HG02973 (cell line): ENCODE results near the gene ARHGEF16.

ENCODE experiments used
- ATAC-seq: cut with Tn5 transposase; IDR thresholded peaks from one replicate; pipeline ENCODE4 v1.9.1; 2021; ENCODE audit warnings: moderate library complexity; ENCODE audit not compliant: unreplicated experiment

Gene ARHGEF16

DNA sequence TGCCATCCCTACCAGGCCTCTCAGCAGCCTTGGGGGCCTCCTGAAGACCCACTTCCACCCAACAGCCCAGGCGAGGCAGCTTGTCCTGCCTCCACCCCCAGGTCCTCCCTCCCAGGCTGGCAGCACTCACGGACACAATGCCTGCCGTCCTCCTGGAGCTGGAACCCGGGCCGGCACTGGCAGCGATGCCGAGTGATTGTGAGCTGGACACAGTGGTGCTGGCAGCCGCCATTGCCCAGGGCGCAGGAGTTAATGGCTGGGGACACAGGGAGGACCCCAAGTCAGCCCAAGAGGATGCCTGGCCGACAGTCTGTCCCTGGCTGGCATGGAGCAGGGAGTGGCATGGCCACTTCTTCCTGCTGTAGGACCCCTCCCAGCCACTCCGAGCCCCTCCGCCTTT is 60.8 kb downstream of the ARHGEF16 start:
- no peak for ATAC-seq

DNA sequence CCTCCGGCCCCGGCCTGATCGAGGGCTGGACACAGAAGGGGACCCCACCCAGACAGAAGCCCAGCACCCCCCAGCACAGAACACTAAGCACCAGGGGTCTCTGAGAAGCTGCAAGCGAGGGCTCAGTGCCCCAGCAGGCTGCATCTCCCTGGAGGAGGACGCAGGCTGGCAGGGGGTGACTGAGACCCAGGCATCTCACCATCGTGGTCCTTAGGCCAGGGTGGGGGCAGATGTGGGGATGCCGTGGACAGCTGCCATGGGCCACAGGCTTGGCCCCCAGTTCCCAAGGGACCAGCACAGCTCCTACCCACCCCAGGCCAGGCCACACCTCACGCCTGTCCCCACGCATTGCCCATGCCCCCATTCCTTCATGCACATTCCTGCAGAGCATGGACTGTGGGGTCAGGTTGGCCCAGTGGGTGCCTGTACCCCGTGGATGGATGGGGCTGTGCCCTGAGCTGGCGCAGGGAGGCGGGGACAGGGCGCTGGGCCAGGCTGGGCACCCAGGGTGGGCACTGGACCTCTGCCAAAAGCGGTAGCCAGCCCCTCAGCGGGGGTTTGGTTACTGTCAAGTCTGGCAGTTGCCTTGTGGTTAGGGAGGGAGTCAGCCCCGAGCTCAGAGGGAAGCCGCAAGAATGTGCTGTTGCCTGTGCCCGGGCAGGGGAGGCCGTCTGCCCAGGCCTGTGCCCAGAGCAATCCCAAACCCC is 61.5 kb downstream of the ARHGEF16 start:
- no peak for ATAC-seq

DNA sequence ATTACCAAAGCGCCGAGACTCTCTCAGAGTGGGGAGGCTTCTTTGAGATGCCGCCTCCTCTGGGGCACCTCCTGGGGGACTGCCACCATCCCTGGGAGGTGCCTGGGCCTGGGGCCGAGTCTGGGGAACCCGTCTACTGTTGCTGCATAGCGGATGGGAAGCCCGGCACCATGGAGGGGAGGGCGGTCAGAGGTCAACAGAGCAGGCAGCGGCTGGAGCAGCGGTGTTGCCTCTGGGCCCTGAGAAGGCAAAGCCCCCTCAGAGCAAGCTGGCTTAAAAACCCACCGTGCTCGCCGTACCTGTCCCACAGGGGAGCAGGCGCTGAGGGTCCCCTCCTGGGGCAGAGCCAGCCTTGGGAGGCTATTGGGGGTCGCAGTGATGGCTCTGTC is 62.0 kb downstream of the ARHGEF16 start:
- no peak for ATAC-seq

DNA sequence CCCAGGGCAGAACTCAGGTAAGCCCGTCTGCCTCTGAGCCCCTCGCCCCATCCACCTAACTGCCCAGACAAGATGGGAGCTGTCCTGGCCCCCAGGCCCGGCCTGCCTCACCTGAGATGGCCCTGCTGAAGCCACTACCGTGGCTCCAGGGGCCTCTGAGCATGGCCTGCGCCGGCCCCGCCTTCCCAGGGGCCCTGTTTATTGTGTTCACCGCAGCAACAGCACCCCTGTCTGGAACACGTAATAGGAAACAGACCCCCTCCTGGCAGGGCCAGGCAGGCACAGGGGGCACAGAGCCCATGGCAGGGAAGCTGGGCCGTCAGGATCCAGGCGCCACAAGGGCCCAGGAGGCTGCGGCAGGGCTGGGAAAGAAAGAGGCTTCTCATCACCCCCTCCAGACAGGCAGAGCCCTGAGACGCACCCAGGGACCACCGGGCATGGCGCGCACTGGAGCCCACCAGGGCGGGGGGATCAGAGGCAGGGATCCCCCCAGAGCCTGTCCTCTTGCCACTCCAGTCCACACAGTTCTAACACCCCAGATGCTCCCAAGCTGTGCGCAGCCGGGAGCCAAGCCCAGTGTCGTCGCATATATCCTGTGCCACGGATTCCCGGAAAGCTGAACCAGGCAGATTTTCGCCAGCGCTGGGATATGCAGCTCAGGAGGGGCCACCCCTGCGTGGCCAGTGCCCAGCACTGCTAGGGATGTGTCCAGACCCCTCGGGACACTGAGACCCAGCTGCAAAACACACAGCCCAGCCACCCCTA is 62.6 kb downstream of the ARHGEF16 start:
- no peak for ATAC-seq

DNA sequence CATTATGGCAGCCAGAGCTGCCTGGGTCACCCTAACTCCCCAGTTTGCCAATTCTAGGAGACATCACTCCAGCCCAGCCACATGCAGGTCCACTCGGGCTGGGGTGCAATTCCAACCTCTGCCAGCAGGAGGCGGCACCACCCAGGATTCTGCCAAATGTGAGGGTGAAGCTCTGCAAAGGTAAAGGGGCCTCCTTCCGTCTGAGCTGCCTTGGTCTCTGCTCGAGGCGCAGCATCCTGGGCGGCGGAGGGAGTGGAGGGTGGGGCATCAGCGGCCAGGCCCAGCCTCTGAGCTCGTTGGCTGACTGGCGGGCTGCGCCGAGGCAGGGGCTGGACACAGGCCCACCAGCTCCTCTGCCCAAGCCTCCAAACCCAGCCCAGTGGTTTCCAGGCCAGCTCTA is 63.8 kb downstream of the ARHGEF16 start:
- no peak for ATAC-seq

DNA sequence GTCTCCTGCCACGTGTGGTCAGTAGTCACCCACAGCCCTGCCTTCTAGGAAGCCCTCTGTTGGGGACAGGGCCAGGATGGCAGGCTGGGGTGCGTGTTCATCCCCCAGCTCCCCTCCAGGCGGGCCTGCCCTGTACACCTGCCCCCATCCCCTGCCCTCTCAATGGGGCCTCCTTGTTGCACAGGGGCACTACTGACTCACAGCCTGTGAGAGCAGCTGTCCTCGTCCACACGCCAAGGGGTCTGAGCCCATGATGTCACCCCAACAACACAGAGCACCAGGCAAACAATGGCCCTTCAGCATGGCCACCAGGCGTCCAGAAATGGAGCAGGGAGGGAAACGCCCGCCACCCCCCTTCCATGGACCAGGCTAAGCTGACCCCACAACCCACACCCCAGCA is 64.3 kb downstream of the ARHGEF16 start:
- no peak for ATAC-seq

DNA sequence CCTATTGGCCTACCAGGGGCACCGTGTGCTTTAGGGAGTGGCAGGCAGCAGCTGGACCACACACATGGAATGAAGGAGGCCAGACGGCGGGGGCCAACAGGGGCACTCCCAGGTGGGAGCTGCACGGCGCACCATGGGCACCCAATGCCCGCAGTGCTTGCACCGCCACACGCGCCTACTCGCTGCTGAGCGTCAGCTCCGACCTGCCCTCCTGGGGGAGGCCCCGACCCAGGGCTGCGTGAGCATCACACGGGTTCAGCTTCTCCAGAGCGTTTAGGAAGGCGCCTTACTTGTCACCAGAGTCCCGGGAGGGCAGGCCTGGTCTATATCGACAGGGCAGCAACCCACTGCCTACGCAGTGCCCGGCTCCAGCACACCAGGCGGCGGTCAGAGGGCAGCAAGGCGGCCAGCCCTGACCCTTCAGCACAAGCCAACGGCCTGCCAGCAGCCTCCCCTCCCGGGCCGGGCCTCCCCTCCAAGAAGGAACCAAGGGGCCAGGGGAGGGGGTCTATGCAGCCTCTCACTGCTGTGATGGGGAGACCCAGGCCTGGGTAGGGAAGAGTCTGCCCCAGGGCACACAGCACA is 64.9 kb downstream of the ARHGEF16 start:
- no peak for ATAC-seq

DNA sequence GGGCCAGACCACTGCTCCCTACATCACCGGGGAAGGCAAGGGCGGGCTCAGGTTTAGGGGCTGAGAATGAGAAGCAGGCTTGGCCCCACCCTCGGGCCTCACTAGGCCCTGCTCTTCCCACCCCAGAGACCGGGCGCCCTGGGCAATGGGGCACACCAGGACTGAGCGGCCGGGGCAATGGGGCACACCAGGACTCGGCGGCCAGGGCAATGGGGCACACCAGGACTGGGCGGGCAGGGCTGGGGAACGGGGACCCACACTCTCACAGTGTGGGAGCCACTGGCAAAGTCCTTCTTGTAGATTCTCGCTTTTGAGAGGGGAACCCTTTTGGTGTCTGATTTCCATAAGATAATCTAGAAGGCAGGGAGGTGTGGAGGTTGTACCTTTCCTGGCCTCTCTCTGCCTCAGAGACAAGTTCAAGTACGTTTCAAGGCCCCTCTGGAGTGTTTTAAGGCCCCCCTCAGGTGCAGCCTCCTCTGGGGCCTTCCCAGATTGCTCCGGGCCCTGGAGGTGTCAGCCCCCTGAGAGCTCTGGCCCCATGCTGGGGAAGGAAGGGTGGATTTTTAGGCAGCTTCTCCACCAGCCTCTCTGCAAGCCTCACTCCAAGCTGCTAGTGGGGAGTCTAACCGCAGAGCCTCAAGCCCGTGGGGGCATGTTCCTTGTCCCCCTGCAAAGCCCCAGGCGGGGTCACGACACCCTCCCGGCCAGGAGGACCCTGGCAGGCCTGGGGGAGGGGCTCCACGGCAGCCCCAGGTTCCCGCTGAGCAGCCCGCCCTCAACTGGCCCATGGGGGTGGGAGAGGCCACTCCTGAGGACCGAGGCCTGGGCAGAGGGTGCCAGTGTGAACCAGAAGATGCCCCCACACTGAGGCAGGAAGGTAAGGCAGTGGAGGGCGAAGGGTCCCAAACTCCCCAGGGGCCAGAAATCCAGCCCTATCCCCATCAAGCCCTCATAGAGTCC is 66.2 kb downstream of the ARHGEF16 start:
- no peak for ATAC-seq

DNA sequence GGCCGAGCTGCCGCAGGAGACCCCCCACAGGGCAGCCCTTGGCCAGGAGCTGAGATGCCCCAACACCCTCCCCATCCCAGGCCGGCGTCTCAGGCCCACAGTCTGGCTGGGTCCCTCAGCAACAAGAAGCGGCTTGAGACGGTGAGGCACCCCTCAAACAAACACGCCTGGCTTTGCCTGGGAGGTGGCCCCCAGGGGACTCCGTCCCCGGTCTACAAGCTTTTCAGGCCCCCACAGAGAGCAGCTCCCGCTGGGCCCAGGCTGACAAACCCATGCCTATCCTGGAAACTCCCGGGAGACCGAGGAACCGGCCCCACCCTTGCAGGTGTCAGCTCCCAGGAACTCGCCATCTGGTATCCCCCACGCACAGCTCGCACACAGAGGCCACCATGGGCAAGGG is 67.0 kb downstream of the ARHGEF16 start:
- no peak for ATAC-seq

DNA sequence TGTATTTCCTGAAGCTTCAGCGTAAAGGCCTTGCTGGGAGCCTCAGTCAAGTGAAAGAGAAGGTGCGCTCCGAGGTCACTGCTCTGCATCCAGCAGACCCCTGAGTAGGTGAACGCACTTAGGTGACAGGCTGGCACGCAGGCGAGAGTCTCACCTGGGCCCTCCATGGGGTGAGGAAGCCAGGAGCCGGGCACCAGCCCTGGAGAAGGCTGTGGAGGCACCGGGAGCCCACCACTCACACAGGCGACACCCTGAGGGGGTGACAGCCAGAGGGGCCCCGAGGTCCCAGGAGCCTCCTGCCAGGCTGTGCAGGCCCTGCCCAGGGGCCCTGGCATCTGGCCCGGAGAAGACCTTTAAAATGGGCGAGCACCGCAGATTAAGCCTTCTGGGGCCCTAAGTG is 67.6 kb downstream of the ARHGEF16 start:
- ATAC-seq, result no peak

DNA sequence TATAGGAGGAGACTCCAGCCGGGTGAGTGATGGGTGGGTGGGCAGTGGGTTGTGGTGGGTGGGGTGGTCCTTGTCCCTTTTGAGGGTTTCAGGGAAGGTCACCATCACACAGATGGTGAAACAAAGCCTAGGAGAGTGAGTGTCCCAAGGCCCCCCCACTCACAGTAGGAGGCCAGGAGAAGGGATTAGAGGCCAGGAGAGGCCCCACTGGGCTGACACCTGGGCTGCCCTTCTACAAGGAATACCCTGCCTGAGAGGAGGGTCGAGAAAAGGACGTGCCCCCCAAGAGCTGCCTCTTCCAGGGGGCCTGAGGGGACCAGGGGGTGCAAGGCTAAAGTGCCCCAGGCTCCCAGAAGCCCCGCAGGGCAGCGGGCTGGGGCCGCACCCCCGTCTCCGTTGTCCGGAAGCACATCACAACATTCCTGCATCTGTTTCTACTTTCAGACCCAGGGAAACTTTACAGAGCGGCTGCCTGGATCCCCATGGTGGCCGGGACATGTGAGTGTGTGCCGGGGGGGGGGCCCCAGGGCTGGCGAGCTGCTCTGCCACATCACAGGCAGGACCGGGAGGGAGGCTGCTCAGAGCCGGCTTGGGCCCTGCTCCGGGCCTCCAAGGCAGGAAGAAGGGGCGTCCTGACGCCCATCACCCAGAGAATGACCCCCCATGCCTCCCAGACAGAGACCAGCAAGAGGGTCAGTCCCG is 68.2 kb downstream of the ARHGEF16 start:
- ATAC-seq, result no peak

DNA sequence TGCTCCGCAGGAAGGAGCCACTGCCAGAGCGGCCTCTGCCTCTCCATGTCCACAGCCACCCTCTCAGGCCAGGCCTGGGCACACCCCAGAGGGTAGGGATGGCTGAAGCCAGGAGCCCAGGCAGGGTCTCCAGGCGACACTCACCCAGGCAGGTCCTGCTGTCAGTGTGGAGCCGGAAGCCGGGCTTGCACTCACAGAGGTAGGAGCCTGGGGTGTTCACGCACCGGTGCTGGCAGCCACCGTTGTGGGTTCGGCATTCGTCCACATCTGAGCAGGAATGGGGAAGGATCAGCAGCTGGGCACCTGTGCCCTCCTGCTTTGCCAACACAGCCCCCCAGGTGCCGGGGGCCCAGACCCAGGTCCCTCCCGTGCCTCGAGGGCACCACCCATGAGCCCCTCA is 69.5 kb downstream of the ARHGEF16 start:
- no peak for ATAC-seq

DNA sequence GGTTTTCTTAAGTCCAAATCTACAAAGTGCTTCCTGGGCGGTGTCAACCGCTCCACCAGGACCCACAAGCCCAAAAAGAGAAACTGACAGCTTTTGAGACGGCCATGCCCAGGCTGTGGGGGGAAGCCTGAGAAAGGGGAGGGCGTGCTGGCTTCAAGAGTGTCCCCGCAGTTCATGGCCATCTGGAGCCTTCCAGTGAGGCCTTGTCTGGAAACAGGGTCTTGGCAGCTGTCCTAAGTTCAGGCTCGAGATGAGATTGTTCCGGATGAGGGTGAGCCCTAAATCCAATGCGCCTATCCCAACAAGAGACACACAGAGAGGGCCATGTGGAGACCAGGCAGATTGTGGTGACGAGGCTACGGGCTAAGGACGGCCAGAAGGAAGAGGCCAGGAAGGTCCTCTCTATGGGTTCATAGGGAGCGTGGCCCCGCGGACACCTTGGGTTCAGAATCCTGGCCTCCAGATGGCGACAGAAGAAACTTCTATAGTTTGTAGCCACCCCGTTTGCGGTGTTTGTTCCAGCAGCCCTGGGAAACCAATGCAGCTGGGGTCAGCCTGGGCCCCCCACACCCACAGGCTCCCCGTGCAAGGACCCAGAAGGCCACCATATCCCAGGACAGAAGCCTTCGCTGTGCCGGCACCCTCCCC is 70.2 kb downstream of the ARHGEF16 start:
- no peak for ATAC-seq

DNA sequence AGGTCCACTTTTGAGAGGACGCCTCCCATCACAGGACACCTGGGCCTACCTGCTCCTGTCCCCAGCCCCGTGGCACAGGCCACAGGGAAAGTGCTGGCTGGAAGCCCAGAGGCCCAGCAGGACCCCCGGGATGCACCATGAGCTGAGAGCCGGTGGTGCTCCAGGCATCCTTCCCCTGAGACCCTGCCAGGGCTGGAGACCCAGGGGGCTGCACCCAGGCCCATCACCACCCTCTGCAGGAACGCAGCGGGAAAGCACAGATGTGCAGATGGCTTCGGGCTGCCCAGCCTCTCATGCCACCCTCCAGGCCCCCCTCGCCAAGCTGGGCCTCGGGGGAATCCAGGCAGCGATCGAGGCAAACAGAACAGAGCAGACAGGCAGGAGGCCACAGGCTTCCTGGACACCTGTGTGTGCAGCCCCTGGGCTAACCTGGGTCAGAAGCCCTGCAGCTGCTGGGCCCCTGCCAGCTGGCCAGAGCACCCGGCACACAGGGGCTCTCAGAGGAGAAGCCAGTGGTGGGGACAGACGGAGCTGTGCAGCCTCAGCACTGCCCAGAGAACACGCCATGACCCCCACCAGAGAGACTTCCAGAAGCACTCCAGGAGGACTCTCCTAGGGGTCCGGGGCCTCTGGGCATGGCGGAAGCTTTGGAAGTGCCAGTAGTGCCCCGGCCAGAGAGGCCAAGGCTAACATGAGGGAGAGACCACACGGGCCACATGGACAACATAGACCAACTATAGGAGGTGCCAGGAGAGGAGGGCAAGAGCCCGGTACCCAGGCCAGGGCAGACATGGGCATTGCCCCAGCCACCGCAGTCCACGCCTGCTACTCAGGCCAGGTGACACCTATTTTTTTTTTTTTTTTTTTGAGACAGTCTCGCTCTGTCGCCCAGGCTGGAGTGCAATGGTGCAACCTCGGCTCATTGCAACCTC is 71.4 kb downstream of the ARHGEF16 start:
- no peak for ATAC-seq

DNA sequence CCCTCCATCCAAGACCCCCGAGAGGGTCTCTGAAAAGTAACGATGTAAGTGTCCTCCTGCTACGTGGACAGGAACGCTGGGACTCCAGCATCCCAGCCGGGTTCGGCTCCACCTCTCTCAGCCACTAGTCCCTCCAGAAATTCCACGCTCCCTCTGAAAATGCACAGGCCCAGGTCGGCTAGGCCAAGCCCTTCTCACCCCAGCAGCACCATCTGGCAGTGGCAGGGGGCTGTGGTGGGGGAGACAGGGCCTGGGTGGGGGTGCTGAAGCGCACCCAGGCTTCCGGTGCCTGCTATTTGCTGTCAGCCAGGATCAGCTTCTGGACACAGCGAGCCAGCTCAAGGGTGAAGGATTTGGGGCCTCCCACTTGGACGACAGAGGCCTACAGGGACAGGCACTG is 73.3 kb downstream of the ARHGEF16 start:
- no peak for ATAC-seq

DNA sequence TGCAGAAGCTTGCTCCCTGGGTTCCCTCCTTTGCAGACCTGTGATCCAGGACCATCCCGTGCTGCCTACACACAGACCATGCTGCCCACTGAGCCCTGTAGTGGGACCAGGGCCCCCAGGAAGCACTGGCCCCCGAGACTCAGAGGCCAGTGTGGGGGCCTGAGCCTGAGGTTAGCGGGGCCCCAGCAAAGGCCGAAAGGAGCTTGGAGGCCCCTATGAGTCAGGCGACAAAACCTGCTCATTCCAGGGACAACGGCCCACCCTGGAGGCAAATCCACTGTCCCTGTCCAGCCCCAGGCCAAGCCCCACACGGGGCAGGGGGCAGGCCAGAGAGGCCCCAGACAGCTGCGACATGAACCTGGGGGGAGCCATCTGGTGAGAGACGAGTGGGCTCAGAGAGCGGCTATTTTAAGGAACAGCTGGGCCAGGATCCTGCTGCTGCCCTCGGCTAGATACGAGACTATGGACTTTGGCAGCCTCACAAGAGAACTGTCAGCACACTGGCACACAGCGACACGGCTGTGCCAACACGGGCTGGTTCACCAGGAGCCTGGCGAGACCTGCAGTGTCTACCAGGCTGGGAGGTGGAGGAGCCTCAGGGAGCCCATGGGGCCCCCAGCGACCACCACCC is 74.7 kb downstream of the ARHGEF16 start:
- no peak for ATAC-seq

DNA sequence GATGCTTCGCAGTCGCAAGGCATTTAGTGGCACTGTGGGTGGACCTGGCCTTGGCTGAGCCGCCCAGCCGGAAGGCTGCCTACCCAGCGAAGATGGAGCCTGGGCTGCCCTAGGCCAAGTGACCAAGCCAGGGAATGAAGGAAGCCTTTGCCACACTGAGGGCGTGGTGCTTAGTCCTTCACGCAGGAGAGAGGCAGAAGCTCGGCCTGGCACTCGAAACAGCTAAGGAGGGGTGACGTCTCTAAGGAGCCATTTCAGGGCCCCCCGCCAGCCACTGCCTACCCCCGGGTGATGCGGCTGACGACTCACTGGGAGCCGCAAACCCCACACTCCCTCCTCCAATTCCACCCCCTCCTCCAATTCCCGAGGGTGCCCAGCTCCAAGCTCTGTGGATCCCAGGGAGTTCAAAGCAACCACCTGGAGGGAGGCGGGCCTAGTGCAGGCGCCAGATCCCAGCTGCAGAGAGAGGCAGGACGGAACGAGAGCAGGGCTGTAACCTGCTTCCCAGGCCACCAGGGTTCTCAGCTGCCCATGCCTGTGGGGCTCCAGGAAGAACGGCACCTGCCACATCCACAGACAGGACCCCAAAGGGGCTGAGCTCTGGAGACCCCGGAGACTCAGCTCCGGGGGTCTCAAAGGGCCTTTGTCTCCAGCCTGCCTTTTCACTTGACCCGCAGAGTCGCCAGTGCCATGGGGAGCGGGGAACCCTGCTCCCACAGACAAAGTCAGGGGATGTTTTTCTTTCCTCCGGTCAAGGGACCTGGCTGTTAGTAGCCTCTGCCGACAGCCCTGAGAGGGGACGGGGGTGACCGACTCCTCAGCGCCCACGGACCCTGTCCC is 75.8 kb downstream of the ARHGEF16 start:
- ATAC-seq, result no peak
